Right cardiac atrium (tissue), 5 donors: ENCODE results near the gene TRAM2. TPM values are rescaled to one million over a fixed set of nuclear protein-coding genes. Genes with fewer than 3 reads are reported as not detected.

Experiments
- ATAC-seq, 2 donors: fragments of 200-7000 bp; cut with Tn5 transposase; one replicate each; pipeline versions ENCODE4 v1.8.0 to v1.9.1; 2020; ENCODE audit warnings: moderate library complexity in 2 of 2, mild to moderate bottlenecking in 1 of 2
- DNase-seq, 3 donors: peaks; one replicate each; pipeline ENCODE4 v3.0.0-alpha.2; 2020
- H3K27ac ChIP-seq: one replicate; pipeline ENCODE4 v1.5.1; 2013; ENCODE audit warnings: mild to moderate bottlenecking, low read length, control low read depth, moderate library complexity
- H3K27me3 ChIP-seq: one replicate; pipeline ENCODE4 v1.6.1; 2013; ENCODE audit not compliant: control insufficient read depth, insufficient read depth
- H3K4me1 ChIP-seq: one replicate; pipeline ENCODE4 v1.6.1; 2013; ENCODE audit warnings: low read length; ENCODE audit not compliant: control insufficient read depth, insufficient read depth
- H3K4me3 ChIP-seq: one replicate; pipeline ENCODE4 v1.5.1; 2013; ENCODE audit warnings: low read length, control low read depth
- H3K9me3 ChIP-seq: one replicate; pipeline ENCODE4 v1.6.1; 2013; ENCODE audit warnings: low read length; ENCODE audit not compliant: control insufficient read depth
- WGBS: extraction: QIAGEN DNeasy Blood & Tissue Kit; methylation state at CpG from one replicate; pipeline ENCODE4 v1.1.7; 2013; 5-methylcytosine and 5-hydroxymethylcytosine counted together
- intact Hi-C, 4 donors: fragments of 100-400 bp; cut with DNase I; formaldehyde crosslinking; loops; one replicate each; pipeline versions ENCODE4 v1.11.0 to v1.14.0; 2022 to 2023
- polyA plus RNA-seq: library from polyadenylated mRNA; stranded (reverse); fragments of 200-250 nt; gene quantifications from one replicate; pipeline ENCODE4 v1.2.3, GENCODE V29; 2013
- total RNA-seq, 4 donors: library from RNA; stranded (reverse); fragmentation: NEBNext Ultra II Directional; extraction: Animal tissue kit (Norgen Biotek cat#: 25700); gene quantifications; one replicate each; pipeline ENCODE4 v1.2.1, GENCODE V29; 2021
- donor health status: healthy with polysubstance abuse.
- donor health status: DM: no; HTN: yes; CAD: no.
- donor health status: DM: no; HTN: no; CAD: no.
- donor health status: DM: no; HTN: yes; CAD: no; lungs with severe emphysema.
- donor health status: DM: yes; HTN: yes; CAD: no.

The TRAM2 gene
- total and polyA plus RNA-seq, 5 donors, result 7.1 to 18.2 (median 14.6) TPM

DNA sequence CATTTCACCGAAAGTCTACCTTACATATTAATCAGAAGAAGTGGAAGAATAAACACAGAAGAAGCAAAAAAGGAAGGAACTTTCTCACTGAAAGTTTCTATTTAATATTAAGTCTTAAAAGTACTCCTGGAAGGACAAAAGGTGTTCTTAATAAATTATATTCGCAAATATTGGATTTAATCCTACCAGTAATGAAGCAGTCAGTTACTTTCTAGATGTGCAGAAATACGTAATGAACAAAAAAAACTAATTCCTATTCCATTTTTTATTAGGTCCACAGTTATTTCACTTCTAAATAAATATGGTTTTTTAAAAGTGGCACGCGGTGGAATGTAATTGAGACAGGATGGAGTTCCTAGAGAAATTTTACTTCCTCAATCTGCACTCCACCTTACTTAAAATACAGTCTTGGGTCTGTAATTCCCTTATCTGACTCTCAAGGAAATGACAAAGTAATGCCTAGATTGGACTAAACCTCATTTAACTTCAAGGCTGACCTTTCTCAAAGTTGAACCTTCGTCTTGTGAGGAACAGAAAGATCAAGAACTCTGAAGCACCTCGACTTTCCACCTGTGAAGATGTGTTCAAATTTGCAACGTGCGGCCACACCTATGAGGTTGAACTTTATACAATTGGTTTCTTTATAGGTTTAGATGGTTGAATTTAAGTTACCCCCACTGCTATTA is 1.1 kb upstream of the TRAM2 start:
- Histone ChIP-seq H3K27me3 (no peaks in the 10 kb centered on the region), H3K4me1 (peaks cover 23% of the 10 kb centered on the region), H3K4me3 (peak overlapping the region; percentile 83), H3K27ac (peak overlapping the region; percentile 93), H3K9me3 (no peaks in the 10 kb centered on the region)
- DNase-seq, result no peak
- intact Hi-C loops, result loop anchor here in 3 of 4 donors (5.0 to 10.0 kb wide), 3 partner anchors 73 to 153 kb away; partner anchors contain the start of gene EFHC1 (in 1 of the 3)
- 56% methylated on average over 9 of the region's 9 CpGs for WGBS
- ATAC-seq, result no peak

DNA sequence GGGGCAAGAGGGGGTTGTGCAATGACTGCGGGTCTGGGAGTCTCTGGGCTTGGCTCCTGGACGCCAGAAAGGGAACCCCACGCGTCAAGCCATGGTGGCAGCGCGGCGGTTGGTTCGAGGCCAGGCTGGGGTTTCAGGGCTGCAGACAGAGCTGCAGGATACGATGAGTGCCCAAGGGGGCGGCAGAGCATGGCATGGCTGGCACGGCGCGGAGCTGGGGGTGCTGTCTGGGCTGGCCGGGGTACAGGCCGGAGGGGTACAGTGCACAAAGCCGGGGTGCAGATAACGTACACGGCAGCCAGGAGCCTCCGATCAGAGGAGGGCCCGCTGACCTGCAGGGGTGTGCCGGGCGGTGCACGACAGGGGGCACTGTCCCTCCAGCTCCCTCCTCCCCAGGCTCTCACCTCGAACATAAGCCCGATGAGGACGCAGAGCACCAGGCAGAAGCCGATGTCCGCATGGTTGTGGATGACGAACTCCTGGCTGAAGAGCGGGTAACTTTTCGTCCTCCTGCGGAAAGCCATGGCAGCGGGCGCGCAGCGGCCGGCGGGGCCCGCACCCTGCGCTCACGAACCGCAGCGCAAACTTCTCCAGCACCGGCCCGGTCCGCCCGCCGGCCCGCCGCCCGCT is 353 bp downstream of the TRAM2 start:
- ATAC-seq (peak; percentile 71 to 76), DNase-seq (peak; percentile 73 to 87 (median 84))
- peak overlapping the region; percentile 66 for H3K27ac ChIP-seq
- H3K4me3 ChIP-seq, result peak overlapping the region; percentile 83
- H3K27me3 ChIP-seq, result no peaks in the 10 kb centered on the region
- H3K9me3 ChIP-seq, result no peaks in the 10 kb centered on the region
- intact Hi-C loops, result loop anchor here in 3 of 4 donors (5.0 to 10.0 kb wide), 3 partner anchors 72 to 152 kb away; partner anchors contain the start of gene EFHC1 (in 1 of the 3)
- 1% methylated on average over 51 of the region's 51 CpGs for WGBS
- peaks cover 23% of the 10 kb centered on the region for H3K4me1 ChIP-seq

DNA sequence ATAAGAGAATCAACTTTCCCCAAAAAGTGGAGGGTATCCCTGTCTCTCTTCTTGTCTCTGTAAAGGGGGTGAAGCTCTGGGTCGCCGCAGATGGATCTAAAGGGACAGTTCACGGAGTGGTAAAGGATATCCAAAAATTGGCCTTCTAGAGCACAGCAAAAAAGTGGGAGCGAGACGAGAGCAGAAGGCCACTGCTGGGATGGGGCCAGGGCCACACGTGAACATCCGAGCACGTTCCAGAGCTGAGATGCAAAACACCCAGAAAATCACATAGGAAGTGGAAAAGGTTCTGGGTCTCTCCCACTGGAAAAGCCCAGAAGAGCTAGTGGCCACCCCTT is 837 bp downstream of the TRAM2 start:
- H3K27ac ChIP-seq, result peak overlapping the region; percentile 82
- peak in 1 of 2 donors; percentile 0 for ATAC-seq
- H3K4me1 ChIP-seq, result peaks cover 23% of the 10 kb centered on the region
- WGBS, result 20% methylated on average over 8 of the region's 8 CpGs
- no peak for DNase-seq
- H3K4me3 ChIP-seq, result peak overlapping the region; percentile 83
- H3K27me3 ChIP-seq, result no peaks in the 10 kb centered on the region
- intact Hi-C loops, result loop anchor here in 3 of 4 donors (5.0 to 10.0 kb wide), 3 partner anchors 71 to 151 kb away; partner anchors contain the start of gene EFHC1 (in 1 of the 3)
- no peaks in the 10 kb centered on the region for H3K9me3 ChIP-seq

DNA sequence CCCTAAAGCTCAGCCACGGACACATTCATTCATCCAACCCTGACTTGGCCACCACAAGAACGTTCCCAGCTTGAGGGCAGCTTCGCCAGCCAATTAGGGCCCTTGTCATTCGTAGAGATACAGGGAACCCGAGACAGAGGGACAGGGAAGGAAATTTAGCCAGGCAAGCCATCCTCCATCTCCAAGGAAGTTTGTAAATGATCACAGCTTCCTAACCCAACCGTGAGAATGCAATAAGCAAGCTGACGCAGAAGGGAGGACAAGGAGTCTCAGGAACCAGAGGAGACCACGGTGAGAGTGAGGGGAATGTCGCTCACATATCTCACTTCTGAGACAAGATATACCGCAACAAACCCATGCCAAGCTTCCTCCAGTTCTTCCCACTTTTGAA is 1.4 kb downstream of the TRAM2 start:
- peaks cover 23% of the 10 kb centered on the region for H3K4me1 ChIP-seq
- peak overlapping the region; percentile 83 for H3K4me3 ChIP-seq
- ATAC-seq (no peak), DNase-seq (no peak)
- H3K9me3 ChIP-seq, result no peaks in the 10 kb centered on the region
- no peaks in the 10 kb centered on the region for H3K27me3 ChIP-seq
- WGBS, result 30% methylated on average over 10 of the region's 10 CpGs
- intact Hi-C loops, result loop anchor here in 3 of 4 donors (5.0 to 10.0 kb wide), 3 partner anchors 71 to 151 kb away; partner anchors contain the start of gene EFHC1 (in 1 of the 3)
- H3K27ac ChIP-seq, result peak overlapping the region; percentile 82

DNA sequence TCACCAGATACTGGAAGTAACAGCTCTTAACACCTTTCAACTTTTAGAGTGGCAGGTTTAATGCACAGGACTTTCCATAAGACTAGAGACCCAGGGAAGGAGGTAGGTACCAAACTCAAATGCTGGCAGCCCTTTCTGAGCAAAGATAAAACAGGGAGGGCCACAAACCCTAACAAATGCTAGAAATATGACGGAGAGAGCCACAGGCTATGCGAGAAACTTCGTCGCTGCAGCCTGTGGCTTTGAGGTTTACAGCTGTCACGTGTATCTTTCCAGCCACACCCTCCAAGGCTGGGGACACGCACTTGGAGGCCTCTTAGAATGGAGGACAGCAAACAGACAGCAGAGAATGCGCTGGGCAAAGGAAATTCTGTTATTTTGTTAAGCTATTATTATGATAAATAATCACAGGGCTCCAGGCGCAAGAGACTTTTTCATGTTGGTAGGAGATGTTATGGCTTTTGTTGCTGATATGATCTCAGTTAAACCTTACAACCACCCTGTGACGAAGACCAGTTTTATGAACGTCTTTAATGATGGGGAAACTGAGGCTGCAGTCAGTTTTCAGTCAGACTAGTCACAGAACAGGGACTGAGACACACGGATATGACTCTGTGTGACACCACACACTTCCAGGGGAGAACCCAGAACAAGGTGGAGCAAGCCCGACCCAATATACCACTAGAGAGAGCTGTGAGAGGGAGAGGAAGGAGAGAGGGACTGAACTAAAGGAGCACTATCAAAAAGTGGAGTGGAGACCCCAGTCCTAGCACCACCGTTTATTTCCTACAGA is 2.0 kb downstream of the TRAM2 start:
- 36% methylated on average over 13 of the region's 13 CpGs for WGBS
- H3K4me1 ChIP-seq, result peaks cover 23% of the 10 kb centered on the region
- peak in 2 of 3 donors; percentile 45 to 79 for DNase-seq
- peak overlapping the region; percentile 82 for H3K27ac ChIP-seq
- no peak for ATAC-seq
- no peaks in the 10 kb centered on the region for H3K9me3 ChIP-seq
- peak overlapping the region; percentile 83 for H3K4me3 ChIP-seq
- intact Hi-C loops, result loop anchor here (5.0 to 10.0 kb wide), 5 partner anchors 63 to 153 kb away; partner anchors contain the start of gene EFHC1 (in 2 of the 4)
- H3K27me3 ChIP-seq, result no peaks in the 10 kb centered on the region

DNA sequence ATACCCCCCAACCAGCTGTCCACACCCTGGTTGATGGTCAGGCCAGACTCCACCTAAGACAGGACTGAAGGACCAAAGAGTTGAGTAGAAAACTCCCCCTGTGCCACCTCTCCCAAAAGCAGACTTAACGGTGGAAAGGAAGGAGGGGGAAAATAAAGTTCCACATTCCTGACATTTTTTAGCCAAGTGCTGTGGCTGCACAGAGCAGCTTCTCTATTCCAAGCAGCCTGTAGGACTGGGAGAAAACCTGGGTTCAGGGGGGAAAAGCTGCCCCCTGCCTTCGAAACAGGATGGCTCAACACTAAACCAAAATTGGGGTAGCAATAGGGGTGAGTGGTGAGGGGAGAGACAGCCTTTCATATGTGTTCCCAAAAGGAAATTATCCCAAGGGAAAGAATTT is 3.6 kb downstream of the TRAM2 start:
- ATAC-seq, result no peak
- peak overlapping the region; percentile 49 for H3K27ac ChIP-seq
- H3K27me3 ChIP-seq, result no peaks in the 10 kb centered on the region
- 18% methylated on average over 2 of the region's 2 CpGs for WGBS
- no peaks in the 10 kb centered on the region for H3K9me3 ChIP-seq
- intact Hi-C loops, result loop anchor here in 3 of 4 donors (5.0 to 10.0 kb wide), 4 partner anchors 61 to 151 kb away; partner anchors contain the start of gene EFHC1 (in 2 of the 3)
- peaks cover 26% of the 10 kb centered on the region for H3K4me1 ChIP-seq
- DNase-seq, result no peak
- H3K4me3 ChIP-seq, result no peak overlapping the region

DNA sequence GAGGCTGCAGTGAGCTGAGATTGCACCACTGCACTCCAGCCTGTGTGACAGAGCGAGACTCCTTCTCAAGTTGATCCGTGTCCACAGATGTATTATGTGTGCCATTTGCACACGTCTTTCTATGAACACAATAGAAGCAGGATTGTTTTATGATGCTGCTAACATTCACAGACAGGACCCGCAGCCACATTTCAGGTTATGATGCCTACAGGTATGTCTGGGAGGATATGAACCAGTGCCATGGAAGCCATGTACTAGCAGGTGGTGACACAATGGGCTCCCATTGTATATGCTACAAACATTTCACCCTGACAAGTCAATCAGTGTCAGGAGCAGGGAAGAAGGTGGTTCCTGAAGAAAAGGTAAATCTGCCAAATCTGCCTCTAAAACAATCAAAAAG is 4.3 kb downstream of the TRAM2 start:
- intact Hi-C loops, result loop anchor here in 3 of 4 donors (5.0 to 10.0 kb wide), 4 partner anchors 60 to 150 kb away; partner anchors contain the start of gene EFHC1 (in 2 of the 3)
- ATAC-seq, result no peak
- H3K9me3 ChIP-seq, result no peaks in the 10 kb centered on the region
- WGBS, result 90% methylated on average over 4 of the region's 4 CpGs
- no peak overlapping the region for H3K4me3 ChIP-seq
- H3K27ac ChIP-seq, result no peak overlapping the region
- no peaks in the 10 kb centered on the region for H3K27me3 ChIP-seq
- H3K4me1 ChIP-seq, result peaks cover 30% of the 10 kb centered on the region
- no peak for DNase-seq

DNA sequence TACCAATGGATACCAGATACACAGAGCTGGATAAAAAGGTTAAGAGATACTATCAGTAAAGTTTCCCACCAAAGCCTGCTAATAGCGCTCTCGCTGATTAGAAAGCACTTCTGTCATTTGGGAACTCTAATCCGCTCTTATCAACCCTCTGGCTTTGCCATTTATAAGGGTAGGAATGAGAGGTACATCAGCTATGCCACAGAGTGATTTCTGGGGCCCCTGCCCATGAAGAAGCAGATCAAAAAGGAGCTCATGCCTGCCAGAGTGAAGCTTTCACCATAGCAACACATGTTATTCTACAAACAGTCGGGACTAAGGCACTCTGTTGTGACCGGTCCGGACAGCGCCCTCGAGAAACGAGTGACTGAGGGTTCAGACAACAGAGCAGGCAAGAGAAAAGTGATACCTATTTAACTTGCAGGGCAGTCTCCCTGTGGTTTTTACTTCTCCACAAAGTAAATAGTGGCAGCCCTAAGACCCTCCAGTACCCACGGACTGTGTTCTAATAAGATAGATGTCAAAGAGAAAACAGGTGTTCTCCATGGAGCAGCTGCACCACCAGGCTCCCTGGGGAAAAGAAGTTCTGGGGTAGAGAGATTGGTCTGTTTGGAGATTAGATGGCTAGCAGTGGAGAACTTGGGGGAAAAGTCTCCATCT is 5.6 kb downstream of the TRAM2 start:
- WGBS, result 41% methylated on average over 10 of the region's 10 CpGs
- Histone ChIP-seq H3K4me3 (no peak overlapping the region), H3K4me1 (peaks cover 37% of the 10 kb centered on the region), H3K27me3 (no peaks in the 10 kb centered on the region), H3K9me3 (no peaks in the 10 kb centered on the region), H3K27ac (peak overlapping the region; percentile 43)
- intact Hi-C loops, result loop anchor here in 3 of 4 donors (5.0 to 10.0 kb wide), 4 partner anchors 59 to 149 kb away; partner anchors contain the start of gene EFHC1 (in 2 of the 3)
- DNase-seq, result peak in 1 of 3 donors; percentile 65
- no peak for ATAC-seq

DNA sequence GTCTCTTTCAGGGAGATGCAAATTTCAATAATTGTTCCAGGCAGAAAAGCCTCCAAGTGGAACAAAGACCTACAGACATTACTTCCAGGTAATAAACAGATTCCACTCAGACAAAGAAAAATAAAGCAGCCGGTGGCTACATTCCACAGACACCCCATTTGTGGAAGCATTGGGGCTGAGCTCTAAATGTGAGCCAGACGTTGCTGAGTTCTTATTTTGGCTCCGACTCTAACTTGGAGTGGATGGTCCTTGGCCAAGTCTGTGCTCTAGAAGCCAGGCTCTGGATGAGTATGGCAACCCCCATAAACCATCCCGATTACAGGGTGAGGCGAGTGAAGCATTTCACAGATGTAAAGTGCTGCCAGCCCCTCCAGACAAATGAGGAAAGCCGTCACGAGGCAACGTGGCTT is 6.6 kb downstream of the TRAM2 start:
- ATAC-seq (peak; percentile 56 to 59), DNase-seq (peak; percentile 56 to 74 (median 74))
- peaks cover 34% of the 10 kb centered on the region for H3K4me1 ChIP-seq
- 32% methylated on average over 8 of the region's 8 CpGs for whole genome bisulfite sequencing
- intact Hi-C loops, result loop anchor here in 3 of 4 donors (5.0 to 10.0 kb wide), 4 partner anchors 58 to 148 kb away; partner anchors contain the start of gene EFHC1 (in 2 of the 3)
- H3K9me3 ChIP-seq, result no peaks in the 10 kb centered on the region
- no peaks in the 10 kb centered on the region for H3K27me3 ChIP-seq
- H3K4me3 ChIP-seq, result no peak overlapping the region
- peak overlapping the region; percentile 10 for H3K27ac ChIP-seq

DNA sequence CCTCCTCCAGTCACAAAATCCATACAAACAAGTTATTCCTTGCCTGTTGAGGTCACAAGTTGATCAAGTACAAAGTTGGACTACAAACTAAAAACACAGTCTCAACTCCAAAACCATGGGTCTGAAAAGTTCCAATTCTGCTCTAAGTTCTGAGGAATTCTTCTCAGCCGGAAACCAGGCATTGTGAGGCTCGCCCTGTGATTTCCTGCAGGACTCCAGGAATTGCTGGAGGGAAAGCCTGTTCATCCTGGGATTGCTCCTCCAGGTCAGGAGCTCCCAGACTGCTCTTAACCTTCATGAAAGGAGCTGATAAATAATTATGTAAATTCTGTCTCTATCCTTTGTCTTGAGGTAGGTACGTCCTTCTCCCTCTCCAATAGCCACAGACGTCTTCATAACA is 8.5 kb downstream of the TRAM2 start:
- 60% methylated on average over 4 of the region's 4 CpGs for WGBS

More for the DNA sequence above, 8.5 kb downstream of the TRAM2 start:
- intact Hi-C loops, result no loop called here
- H3K4me1 ChIP-seq, result peaks cover 32% of the 10 kb centered on the region
- peak; percentile 28 to 74 for ATAC-seq
- DNase-seq, result peak in 1 of 3 donors; percentile 58
- no peak overlapping the region for H3K4me3 ChIP-seq
- H3K27me3 ChIP-seq, result no peaks in the 10 kb centered on the region
- H3K27ac ChIP-seq, result no peak overlapping the region
- no peaks in the 10 kb centered on the region for H3K9me3 ChIP-seq
